Left lung (tissue), 10 donors: ENCODE data around the gene TRAF7. TPM values are rescaled to one million over a fixed set of nuclear protein-coding genes. Genes with fewer than 3 reads are reported as not detected.

Experiments used
- ATAC-seq: fragments of 200-7000 bp; cut with Tn5 transposase; one replicate; pipeline ENCODE4 v1.9.1; 2020; ENCODE audit warnings: moderate library complexity
- DNase-seq, 4 donors: peaks; one replicate each; pipeline ENCODE4 v3.0.0-alpha.2; 2013 to 2020
- H3K27ac ChIP-seq, 2 donors: fragments of 200-600 bp; sonication (generic) in 1 of 2; one replicate each; pipeline versions ENCODE4 v1.5.0 to v1.8.0; 2020 to 2021
- H3K27me3 ChIP-seq, 2 donors: fragments of 200-600 bp; sonication (generic) in 1 of 2; one replicate each; pipeline versions ENCODE4 v1.5.0 to v1.8.0; 2020 to 2021
- H3K36me3 ChIP-seq, 2 donors: fragments of 200-600 bp; sonication (generic) in 1 of 2; one replicate each; pipeline versions ENCODE4 v1.5.0 to v1.8.0; 2020 to 2021
- H3K4me1 ChIP-seq, 2 donors: fragments of 200-600 bp; one replicate each; pipeline ENCODE4 v1.8.0; 2021
- H3K4me3 ChIP-seq, 2 donors: fragments of 200-600 bp; sonication (generic) in 1 of 2; one replicate each; pipeline versions ENCODE4 v1.5.0 to v1.8.0; 2020 to 2021; ENCODE audit warnings: mild to moderate bottlenecking in 1 of 2
- H3K9me3 ChIP-seq, 2 donors: fragments of 200-600 bp; sonication (generic) in 1 of 2; one replicate each; pipeline versions ENCODE4 v1.5.0 to v1.8.0; 2020 to 2021
- CTCF ChIP-seq, 2 donors: fragments of 200-600 bp; sonication (generic) in 1 of 2; IDR thresholded peaks; one replicate each; pipeline versions ENCODE4 v1.5.0 to v1.8.0; 2021; ENCODE audit warnings: antibody characterized with exemption in 2 of 2
- intact Hi-C, 2 donors: fragments of 100-400 bp; cut with DNase I; formaldehyde crosslinking; loops; one replicate each; pipeline versions ENCODE4 v1.11.2 to v1.14.2; 2022
- polyA plus RNA-seq, 6 donors: library from polyadenylated mRNA; unstranded; fragments of 120-200 nt; gene quantifications; one replicate each; pipeline ENCODE4 v1.2.1, GENCODE V29; 2013; ENCODE audit not compliant: insufficient read length in 6 of 6
- total RNA-seq, 2 donors: library from RNA; stranded (reverse); fragmentation: NEBNext Ultra II Directional; extraction: Animal tissue kit (Norgen Biotek cat#: 25700); gene quantifications; one replicate each; pipeline ENCODE4 v1.2.1, GENCODE V29; 2021
- donor health status: DM: no; HTN: yes; CAD: no.
- donor health status: DM: no; HTN: no; CAD: no.

TRAF7 gene
- total and polyA plus RNA-seq, 8 donors = 48.6 to 88.1 (median 55.0) TPM

- Histone ChIP-seq H3K9me3 (no peaks in the 10 kb centered on the region), H3K27me3 (no peaks in the 10 kb centered on the region), H3K27ac (no peak overlapping the region), H3K36me3 (peaks cover 0 to 39% of the 10 kb centered on the region in 2 donors), H3K4me1 (peaks cover 19 to 34% of the 10 kb centered on the region in 2 donors), H3K4me3 (no peak overlapping the region)
- ATAC-seq (no peak), DNase-seq (no peak)
- intact Hi-C loops = no loop called here
- TF ChIP-seq CTCF (IDR thresholded peaks at IDR 0.05) = no peak
Observed at GRCh38 chr16:2162676-2163118, 7.1 kb downstream of the TRAF7 start.

GRCh38 chr16:2163211-2163881 is 7.8 kb downstream of the TRAF7 start:
- H3K36me3 ChIP-seq = peaks cover 0 to 45% of the 10 kb centered on the region in 2 donors
- DNase-seq = no peak
- peaks cover 14 to 27% of the 10 kb centered on the region in 2 donors for H3K4me1 ChIP-seq
- intact Hi-C loops = no loop called here
- no peaks in the 10 kb centered on the region for H3K27me3 ChIP-seq
- no peak overlapping the region for H3K4me3 ChIP-seq
- ATAC-seq = no peak
- H3K9me3 ChIP-seq = no peaks in the 10 kb centered on the region
- H3K27ac ChIP-seq = no peak overlapping the region
- TF ChIP-seq CTCF (IDR thresholded peaks at IDR 0.05) = no peak

- H3K4me1 ChIP-seq = peaks cover 3 to 4% of the 10 kb centered on the region in 2 donors
- no peak for TF ChIP-seq CTCF (IDR thresholded peaks at IDR 0.05)
- no peak for DNase-seq
- no peak overlapping the region for H3K27ac ChIP-seq
- H3K36me3 ChIP-seq = peaks cover 0 to 71% of the 10 kb centered on the region in 2 donors
- H3K9me3 ChIP-seq = no peaks in the 10 kb centered on the region
- no peak for ATAC-seq
- intact Hi-C loops = no loop called here
- no peak overlapping the region for H3K4me3 ChIP-seq
- no peaks in the 10 kb centered on the region for H3K27me3 ChIP-seq
Observed at GRCh38 chr16:2165861-2166260, 10.3 kb downstream of the TRAF7 start.

- ATAC-seq (no peak), DNase-seq (no peak)
- Histone ChIP-seq H3K27me3 (no peaks in the 10 kb centered on the region), H3K27ac (no peak overlapping the region), H3K36me3 (peaks cover 0 to 74% of the 10 kb centered on the region in 2 donors), H3K4me3 (no peak overlapping the region), H3K4me1 (peaks cover 0 to 3% of the 10 kb centered on the region in 2 donors), H3K9me3 (no peaks in the 10 kb centered on the region)
- intact Hi-C loops = no loop called here
- TF ChIP-seq CTCF (IDR thresholded peaks at IDR 0.05) = no peak
Observed at GRCh38 chr16:2166263-2167067, 10.9 kb downstream of the TRAF7 start.

- ATAC-seq = no peak
- Histone ChIP-seq H3K4me3 (no peak overlapping the region), H3K27me3 (no peaks in the 10 kb centered on the region), H3K9me3 (no peaks in the 10 kb centered on the region), H3K27ac (no peak overlapping the region), H3K4me1 (peaks cover 0 to 1% of the 10 kb centered on the region in 2 donors), H3K36me3 (peaks cover 0 to 80% of the 10 kb centered on the region in 2 donors)
- no peak for DNase-seq
- no peak for TF ChIP-seq CTCF (IDR thresholded peaks at IDR 0.05)
- intact Hi-C loops = no loop called here
Observed at GRCh38 chr16:2167068-2167638, 11.6 kb downstream of the TRAF7 start.
